Endothelial cell of umbilical vein (primary cell): ENCODE measurements around the gene LTBP1. TPM values are rescaled to one million over a fixed set of nuclear protein-coding genes. Genes with fewer than 3 reads are reported as not detected.

Experiments
- BruUV-seq: library from RNA; stranded (reverse); fragments of 400-500 nt; replicated peaks from 2 replicates; lab custom pipeline; 2021; lab: Mats Ljungman, UMichigan
- CTCF ChIA-PET: fragments of 300-600, 350-600 bp; sonication (Branson Sonifier 250); formaldehyde crosslinking; loops from one replicate; lab custom pipeline; 2021; ENCODE audit warnings: antibody characterized with exemption, inconsistent platforms; lab: Charles Lee
- POLR2A ChIA-PET: fragments of 300-600, 350-600 bp; sonication (Branson Sonifier 250); formaldehyde crosslinking; loops from one replicate; lab custom pipeline; 2021; ENCODE audit warnings: antibody characterized with exemption, inconsistent platforms; lab: Charles Lee
- DNase-seq: peaks from one replicate; pipeline ENCODE4 v3.0.0-alpha.2; 2011; ENCODE audit warnings: low read depth, low spot score
- FAIRE-seq: peaks from 2 replicates; lab custom pipeline; 2011; peaks lifted over from hg19 to GRCh38; lab: Jason Lieb, UNC
- H2AFZ ChIP-seq: 2 replicates; pipeline ENCODE4 v1.6.0; 2012; ENCODE audit warnings: low read depth, low read length, control low read depth, inconsistent platforms
- H3K27ac ChIP-seq: 2 replicates; pipeline ENCODE4 v1.5.1; 2011; ENCODE audit warnings: low read depth, mild to moderate bottlenecking, control low read depth, low read length, moderate library complexity; ENCODE audit not compliant: insufficient read depth
- H3K27me3 ChIP-seq, 2 experiments: 2 replicates each; pipeline versions ENCODE4 v1.6.0 to v1.6.1; 2011; ENCODE audit warnings: low read length in 2 of 2, mixed read lengths in 1 of 2; ENCODE audit not compliant: control insufficient read depth in 2 of 2, insufficient read depth in 2 of 2
- H3K36me3 ChIP-seq, 2 experiments: 2 replicates in 1 of 2; 3 replicates in 1 of 2; pipeline ENCODE4 v1.5.1; 2011; ENCODE audit warnings: low read length in 2 of 2, mild to moderate bottlenecking in 1 of 2, moderate library complexity in 1 of 2; ENCODE audit not compliant: control insufficient read depth in 2 of 2, insufficient read depth in 2 of 2; ENCODE audit errors: extremely low read depth in 1 of 2
- H3K4me1 ChIP-seq: 3 replicates; pipeline ENCODE4 v1.5.1; 2011; ENCODE audit warnings: mild to moderate bottlenecking, low read length; ENCODE audit not compliant: control insufficient read depth, insufficient read depth; ENCODE audit errors: extremely low read depth
- H3K4me2 ChIP-seq: 2 replicates; pipeline ENCODE4 v1.6.1; 2011; ENCODE audit warnings: low read length, control low read depth, mixed read lengths; ENCODE audit not compliant: insufficient read depth
- H3K4me3 ChIP-seq, 3 experiments: fragments of 200-600 bp in 1 of 3; sonication (generic), shearing (Covaris generic) in 1 of 3; replicated peaks in 1 of 3; 2 replicates each; pipeline ENCODE4 v1.5.1; 2011 to 2016; ENCODE audit warnings: control low read depth in 3 of 3, low read length in 3 of 3, mild to moderate bottlenecking in 2 of 3, inconsistent platforms in 1 of 3, low read depth in 1 of 3, moderate library complexity in 1 of 3; ENCODE audit not compliant: insufficient read depth in 1 of 3
- H3K79me2 ChIP-seq: 2 replicates; pipeline ENCODE4 v1.6.0; 2012; ENCODE audit warnings: low read length, inconsistent platforms; ENCODE audit not compliant: control insufficient read depth, insufficient read depth
- H3K9ac ChIP-seq: replicated peaks from 2 replicates; pipeline ENCODE3; 2011; ENCODE audit warnings: low read length, control low read depth; ENCODE audit not compliant: insufficient read depth; ENCODE audit errors: extremely low read depth
- H3K9me1 ChIP-seq: replicated peaks from 3 replicates; pipeline ENCODE4 v1.6.0; 2011; ENCODE audit warnings: mild to moderate bottlenecking, low read length; ENCODE audit not compliant: control insufficient read depth, insufficient read depth; ENCODE audit errors: extremely low read depth
- H3K9me3 ChIP-seq: replicated peaks from 2 replicates; pipeline ENCODE4 v1.5.1; 2012; ENCODE audit warnings: low read length, inconsistent platforms; ENCODE audit not compliant: control insufficient read depth, insufficient read depth
- H4K20me1 ChIP-seq: replicated peaks from 2 replicates; pipeline ENCODE3; 2011; ENCODE audit warnings: mild to moderate bottlenecking, low read length; ENCODE audit not compliant: control insufficient read depth, insufficient read depth; ENCODE audit errors: extremely low read depth
- EZH2 ChIP-seq: IDR thresholded peaks from 2 replicates; pipeline ENCODE4 v1.6.1; 2012; ENCODE audit warnings: borderline replicate concordance, low read depth, mild to moderate bottlenecking, moderate library complexity, low read length, inconsistent platforms; ENCODE audit not compliant: severe bottlenecking
- FOS ChIP-seq: IDR thresholded peaks from 2 replicates; pipeline ENCODE4 v1.6.1; 2011; ENCODE audit warnings: mild to moderate bottlenecking, low read length, moderate library complexity, borderline replicate concordance; ENCODE audit not compliant: insufficient read depth
- GATA2 ChIP-seq: IDR thresholded peaks from 2 replicates; pipeline ENCODE4 v1.7.0; 2011; ENCODE audit warnings: low read depth, mild to moderate bottlenecking, moderate library complexity, mixed read lengths, low read length; ENCODE audit not compliant: insufficient read length, insufficient read depth
- JUN ChIP-seq: IDR thresholded peaks from 2 replicates; pipeline ENCODE4 v1.6.1; 2011; ENCODE audit warnings: borderline replicate concordance, low read depth; ENCODE audit not compliant: insufficient read length, insufficient read depth
- MAX ChIP-seq: IDR thresholded peaks from 2 replicates; pipeline ENCODE4 v1.6.1; 2011; ENCODE audit not compliant: insufficient read depth, insufficient read length
- MYC ChIP-seq: IDR thresholded peaks from one replicate; pipeline ENCODE4 v1.6.1; 2011; ENCODE audit warnings: mild to moderate bottlenecking, low read depth, low read length
- POLR2A ChIP-seq: IDR thresholded peaks from 2 replicates; pipeline ENCODE4 v1.6.1; 2012; ENCODE audit warnings: low read depth, mild to moderate bottlenecking, control low read depth, low read length
- POLR2AphosphoS5 ChIP-seq: IDR thresholded peaks from 2 replicates; pipeline ENCODE4 v1.6.1; 2012; ENCODE audit warnings: low read depth, mild to moderate bottlenecking, control low read depth, low read length, moderate library complexity; ENCODE audit not compliant: insufficient read depth
- dilution Hi-C: fragments of 300-500 bp; cut with MboI; formaldehyde crosslinking; loops from one replicate; pipeline ENCODE4 v1.15.0; 2019; ENCODE audit warnings: low sequenced_read_pairs; ENCODE audit not compliant: extremely low pct_ligation_motif_present
- intact Hi-C: fragments of 100-400 bp; cut with micrococcal nuclease; formaldehyde crosslinking; loops from one replicate; pipeline ENCODE4 v1.10.0; 2022
- polyA plus RNA-seq, 4 experiments: library from polyadenylated mRNA; depleted of rRNA in 3 of 4; stranded (reverse) in 3 of 4; unstranded in 1 of 4; fragments of >200 nt; gene quantifications; 2 replicates each; pipeline versions ENCODE4 v1.2.1 to v1.2.3, GENCODE V29; 2011 to 2012; ENCODE audit warnings: missing spikeins in 1 of 4
- total RNA-seq: library from RNA; stranded (reverse); gene quantifications from 2 replicates; pipeline ENCODE4 v1.2.3, GENCODE V29; 2021
- TF ChIP-seq, protein P1 (sequence below), 2 donors: IDR thresholded peaks; 1 replicate in 1 of 2; 2 replicates in 1 of 2; pipeline ENCODE4 v1.5.1; 2011; ENCODE audit warnings: low read length in 2 of 2, mild to moderate bottlenecking in 2 of 2, moderate library complexity in 2 of 2, control low read depth in 1 of 2, inconsistent platforms in 1 of 2, low read depth in 1 of 2; ENCODE audit not compliant: insufficient read depth in 1 of 2; ENCODE audit errors: extremely low read depth in 1 of 2

LTBP1 gene
- total and polyA plus RNA-seq, 2 donors (not counting 3 experiments of a cell fraction or from before 2014, with no cell fraction given): 57.4 to 68.2 TPM

DNA sequence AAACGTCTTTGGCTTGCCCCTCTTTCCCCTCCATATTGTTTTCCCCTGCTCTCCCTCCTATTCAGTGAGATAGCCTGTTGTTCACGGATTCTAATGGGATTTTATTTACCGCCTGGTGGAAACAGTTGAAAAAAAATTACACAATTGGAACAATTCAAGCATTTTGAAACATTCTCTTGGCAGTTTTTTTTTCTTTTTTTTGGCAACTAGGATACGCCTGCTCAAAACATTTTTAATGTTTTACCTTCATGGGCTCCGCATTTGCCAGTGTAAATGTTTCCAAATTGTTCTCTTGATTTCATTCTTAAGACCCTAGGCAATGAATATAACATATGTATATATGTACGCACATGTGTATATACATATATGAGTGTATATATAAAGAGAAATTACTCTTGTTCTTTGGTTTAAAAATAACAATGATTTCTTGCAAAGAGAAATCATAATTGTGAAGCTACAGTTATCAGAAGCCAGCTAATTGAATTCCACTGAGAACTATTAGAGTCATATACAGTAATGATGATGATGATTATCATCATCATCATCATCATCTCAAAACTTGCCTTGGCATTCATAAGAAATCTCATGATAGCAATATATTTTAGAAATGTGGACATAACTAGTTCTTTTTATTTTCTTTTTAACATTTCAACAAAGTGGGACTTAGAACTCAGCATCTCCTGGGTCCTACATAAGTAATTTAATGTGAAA, 146.7 kb downstream of the LTBP1 start:
- dilution Hi-C loops: no loop called here
- BruUV-seq: no TSS peak

DNA sequence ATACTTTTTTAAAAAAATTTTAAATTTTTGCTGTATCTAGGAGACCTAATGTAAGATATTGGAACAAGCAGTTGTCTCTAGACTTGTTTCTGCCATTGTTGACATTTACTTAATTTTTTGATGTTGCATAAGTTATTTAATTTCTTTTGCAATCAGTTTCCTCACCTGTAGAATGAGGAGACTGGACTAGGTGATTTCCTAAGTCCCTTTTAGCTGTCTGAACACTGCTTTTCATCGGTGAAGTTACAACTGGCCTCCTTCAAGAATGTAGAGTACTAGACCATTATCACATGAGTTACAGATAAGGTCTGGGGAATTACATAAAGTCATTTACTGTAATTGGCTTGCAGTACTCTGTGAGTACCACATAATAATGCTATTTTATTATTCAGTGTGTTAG, 147.6 kb downstream of the LTBP1 start:
- H3K9me3 ChIP-seq: no peaks in the 10 kb centered on the region
- no peak overlapping the region for H2AFZ ChIP-seq
- DNase-seq: no peak
- H3K9me1 ChIP-seq: no peaks in the 10 kb centered on the region
- H3K9ac ChIP-seq: no peak overlapping the region
- TF ChIP-seq EZH2 (no peak), POLR2AphosphoS5 (no peak), JUN (no peak), MYC (no peak), POLR2A (no peak), FOS (no peak), MAX (no peak), GATA2 (no peak)
- TF ChIP-seq, protein P1, sequence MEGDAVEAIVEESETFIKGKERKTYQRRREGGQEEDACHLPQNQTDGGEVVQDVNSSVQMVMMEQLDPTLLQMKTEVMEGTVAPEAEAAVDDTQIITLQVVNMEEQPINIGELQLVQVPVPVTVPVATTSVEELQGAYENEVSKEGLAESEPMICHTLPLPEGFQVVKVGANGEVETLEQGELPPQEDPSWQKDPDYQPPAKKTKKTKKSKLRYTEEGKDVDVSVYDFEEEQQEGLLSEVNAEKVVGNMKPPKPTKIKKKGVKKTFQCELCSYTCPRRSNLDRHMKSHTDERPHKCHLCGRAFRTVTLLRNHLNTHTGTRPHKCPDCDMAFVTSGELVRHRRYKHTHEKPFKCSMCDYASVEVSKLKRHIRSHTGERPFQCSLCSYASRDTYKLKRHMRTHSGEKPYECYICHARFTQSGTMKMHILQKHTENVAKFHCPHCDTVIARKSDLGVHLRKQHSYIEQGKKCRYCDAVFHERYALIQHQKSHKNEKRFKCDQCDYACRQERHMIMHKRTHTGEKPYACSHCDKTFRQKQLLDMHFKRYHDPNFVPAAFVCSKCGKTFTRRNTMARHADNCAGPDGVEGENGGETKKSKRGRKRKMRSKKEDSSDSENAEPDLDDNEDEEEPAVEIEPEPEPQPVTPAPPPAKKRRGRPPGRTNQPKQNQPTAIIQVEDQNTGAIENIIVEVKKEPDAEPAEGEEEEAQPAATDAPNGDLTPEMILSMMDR (IDR thresholded peaks at IDR 0.05; ENCODE audit: extremely low read depth in 1 of 2, insufficient read depth in 1 of 2, low read depth in 1 of 2, low read length in 2 of 2): no peak
- dilution Hi-C loops (no loop called here), intact Hi-C loops (no loop called here)
- no peaks in the 10 kb centered on the region for H4K20me1 ChIP-seq
- no peaks in the 10 kb centered on the region for H3K79me2 ChIP-seq
- H3K27ac ChIP-seq: no peak overlapping the region
- no peaks in the 10 kb centered on the region for H3K36me3 ChIP-seq
- H3K4me1 ChIP-seq: no peaks in the 10 kb centered on the region
- no peak for FAIRE-seq
- ChIA-PET CTCF (no interaction called here), POLR2A (no interaction called here)
- no peaks in the 10 kb centered on the region for H3K27me3 ChIP-seq
- H3K4me2 ChIP-seq: no peak overlapping the region
- no peak overlapping the region for H3K4me3 ChIP-seq
- no TSS peak for BruUV-seq

More for the DNA sequence above, 146.7 kb downstream of the LTBP1 start:
- Histone ChIP-seq H3K36me3 (no peaks in the 10 kb centered on the region), H3K4me1 (no peaks in the 10 kb centered on the region), H3K27ac (no peak overlapping the region), H2AFZ (no peak overlapping the region), H3K9ac (no peak overlapping the region), H3K27me3 (no peaks in the 10 kb centered on the region), H3K9me3 (no peaks in the 10 kb centered on the region), H3K4me2 (no peak overlapping the region), H3K4me3 (no peak overlapping the region), H3K79me2 (no peaks in the 10 kb centered on the region), H3K9me1 (no peaks in the 10 kb centered on the region), H4K20me1 (no peaks in the 10 kb centered on the region)
- CTCF ChIA-PET: no interaction called here
- no peak for FAIRE-seq
- TF ChIP-seq JUN (no peak), POLR2AphosphoS5 (no peak)
- TF ChIP-seq, protein P1 (IDR thresholded peaks at IDR 0.05; ENCODE audit: extremely low read depth in 1 of 2, insufficient read depth in 1 of 2, low read depth in 1 of 2, low read length in 2 of 2): no peak
- no peak for DNase-seq
- intact Hi-C loops: no loop called here
- POLR2A ChIA-PET: no interaction called here
